GM18519 (cell line): ENCODE measurements around the gene TH.

Source experiments
- ATAC-seq: cut with Tn5 transposase; IDR thresholded peaks from one replicate; pipeline ENCODE4 v1.9.1; 2021; ENCODE audit warnings: mild to moderate bottlenecking, moderate library complexity; ENCODE audit not compliant: unreplicated experiment, low FRiP score

Gene TH

GRCh38 chr11:2171591-2172003 lies at the start of gene TH:
Gene TH, minus strand, starts transcription at chr11:2171815. Its CDS starts 29 bp downstream, at chr11:2171786.
- no peak for ATAC-seq

- ATAC-seq: no peak
Observed at GRCh38 chr11:2221024-2221423, 49.4 kb upstream of the TH start.

- ATAC-seq: no peak
Observed at GRCh38 chr11:2220173-2220771, 48.7 kb upstream of the TH start.

GRCh38 chr11:2219318-2220017 lies 47.9 kb upstream of the TH start:
- no peak for ATAC-seq

- ATAC-seq: no peak
Observed at GRCh38 chr11:2218031-2218633, 46.5 kb upstream of the TH start.

GRCh38 chr11:2217211-2218030 lies 45.8 kb upstream of the TH start:
- no peak for ATAC-seq

- no peak for ATAC-seq
Observed at GRCh38 chr11:2216400-2217064, 44.9 kb upstream of the TH start.

GRCh38 chr11:2215561-2216399 lies 44.2 kb upstream of the TH start:
- no peak for ATAC-seq

- ATAC-seq: no peak
Observed at GRCh38 chr11:2215230-2215560, 43.6 kb upstream of the TH start.

- no peak for ATAC-seq
Observed at GRCh38 chr11:2214527-2215229, 43.1 kb upstream of the TH start.

- ATAC-seq: no peak
Observed at GRCh38 chr11:2213890-2214526, 42.4 kb upstream of the TH start.

- ATAC-seq: no peak
Observed at GRCh38 chr11:2213384-2213842, 41.8 kb upstream of the TH start.

- no peak for ATAC-seq
Observed at GRCh38 chr11:2212411-2213251, 41.0 kb upstream of the TH start.

- no peak for ATAC-seq
Observed at GRCh38 chr11:2211113-2211971, 39.7 kb upstream of the TH start.

- ATAC-seq: no peak
Observed at GRCh38 chr11:2210366-2211112, 38.9 kb upstream of the TH start.

GRCh38 chr11:2209900-2210321 lies 38.3 kb upstream of the TH start:
- no peak for ATAC-seq
